SK-N-SH treated with all-trans-retinoic acid at 6 μM for 48 hours (cell line): Measurements from ENCODE around the gene PAPPA.

Experiments
- ATAC-seq: fragments of 200-7000 bp; cut with Tn5 transposase; 3 replicates; pipeline ENCODE4 v1.9.1; 2020; ENCODE audit warnings: mild to moderate bottlenecking, moderate library complexity
- BACH2 ChIP-seq: fragments of 250-450 bp; sonication (Bioruptor Pico); IDR thresholded peaks from 2 replicates; pipeline ENCODE4 v1.9.0; 2021; ENCODE audit warnings: mild to moderate bottlenecking, borderline replicate concordance
- ESRRG ChIP-seq: fragments of 250-450 bp; sonication (Bioruptor Pico); IDR thresholded peaks from 2 replicates; pipeline ENCODE4 v1.6.1; 2021; ENCODE audit warnings: mild to moderate bottlenecking
- GLIS3 ChIP-seq: fragments of 250-450 bp; sonication (Bioruptor Pico); IDR thresholded peaks from 2 replicates; pipeline ENCODE4 v1.5.0; 2020; ENCODE audit warnings: mild to moderate bottlenecking, moderate library complexity
- ISL1 ChIP-seq: fragments of 250-450 bp; sonication (Bioruptor Pico); IDR thresholded peaks from 2 replicates; pipeline ENCODE4 v2.1.2; 2022; ENCODE audit warnings: mild to moderate bottlenecking, moderate library complexity
- OSR1 ChIP-seq: fragments of 250-450 bp; sonication (Bioruptor Pico); IDR thresholded peaks from 2 replicates; pipeline ENCODE4 v1.8.0; 2022; ENCODE audit warnings: moderate library complexity, mild to moderate bottlenecking, inconsistent platforms
- RARB ChIP-seq: fragments of 250-450 bp; sonication (Bioruptor Pico); IDR thresholded peaks from 2 replicates; pipeline ENCODE4 v1.8.0; 2021; ENCODE audit warnings: mild to moderate bottlenecking, moderate library complexity
- SNAI2 ChIP-seq: fragments of 250-450 bp; sonication (Bioruptor Pico); IDR thresholded peaks from 2 replicates; pipeline ENCODE4 v1.5.0; 2020; ENCODE audit warnings: mild to moderate bottlenecking, moderate library complexity
- TOX ChIP-seq: fragments of 250-450 bp; sonication (Bioruptor Pico); IDR thresholded peaks from 2 replicates; pipeline ENCODE4 v1.8.0; 2021; ENCODE audit warnings: mild to moderate bottlenecking, moderate library complexity, borderline replicate concordance
- ZNF565 ChIP-seq: fragments of 450-650 bp; formaldehyde crosslinking; conservative IDR thresholded peaks from 2 replicates; pipeline ENCODE4 v1.5.0; 2020; ENCODE audit warnings: low read depth, mild to moderate bottlenecking, moderate library complexity
- ZNF70 ChIP-seq: fragments of 450-650 bp; formaldehyde crosslinking; IDR thresholded peaks from 2 replicates; pipeline ENCODE4 v1.5.0; 2020; ENCODE audit warnings: mild to moderate bottlenecking, moderate library complexity
- ZNF8 ChIP-seq: fragments of 450-650 bp; formaldehyde crosslinking; IDR thresholded peaks from 2 replicates; pipeline ENCODE4 v1.5.0; 2020; ENCODE audit warnings: mild to moderate bottlenecking, moderate library complexity
- TF ChIP-seq, protein P1 (sequence below): fragments of 250-450 bp; sonication (Bioruptor Pico); IDR thresholded peaks from 2 replicates; pipeline ENCODE4 v1.5.0; 2020; ENCODE audit warnings: mild to moderate bottlenecking, moderate library complexity
- TF ChIP-seq, protein P2 (sequence below): fragments of 250-450 bp; sonication (Bioruptor Pico); IDR thresholded peaks from 2 replicates; pipeline ENCODE4 v1.5.1; 2020; ENCODE audit warnings: low read depth, mild to moderate bottlenecking, moderate library complexity
- TF ChIP-seq, protein P3 (sequence below): fragments of 250-450 bp; sonication (Bioruptor Pico); IDR thresholded peaks from 2 replicates; pipeline ENCODE4 v1.5.1; 2021; ENCODE audit warnings: mild to moderate bottlenecking, moderate library complexity

The PAPPA gene

DNA sequence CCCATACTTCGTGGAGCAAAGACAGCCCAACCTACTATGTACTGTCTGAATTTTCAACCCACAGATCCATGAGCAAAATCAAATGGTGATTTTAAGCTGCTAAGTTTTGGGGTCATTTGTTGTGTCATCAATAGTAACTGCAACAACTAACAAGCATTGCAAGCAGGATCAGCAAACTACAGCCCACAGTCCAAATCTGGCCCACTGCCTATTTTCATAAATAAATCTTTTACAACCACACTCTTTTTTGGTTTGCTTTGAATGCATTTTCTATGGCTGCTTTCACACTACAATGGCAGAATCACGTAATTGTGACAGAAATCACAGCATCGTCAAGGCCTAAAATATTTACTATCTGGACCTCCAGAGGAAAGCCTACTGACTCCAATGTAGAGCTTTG is 296.4 kb downstream of the PAPPA start:
- no peak for TF ChIP-seq ISL1
- no peak for TF ChIP-seq ZNF70 (CRISPR knock-in tag)
- TF ChIP-seq, protein P1, sequence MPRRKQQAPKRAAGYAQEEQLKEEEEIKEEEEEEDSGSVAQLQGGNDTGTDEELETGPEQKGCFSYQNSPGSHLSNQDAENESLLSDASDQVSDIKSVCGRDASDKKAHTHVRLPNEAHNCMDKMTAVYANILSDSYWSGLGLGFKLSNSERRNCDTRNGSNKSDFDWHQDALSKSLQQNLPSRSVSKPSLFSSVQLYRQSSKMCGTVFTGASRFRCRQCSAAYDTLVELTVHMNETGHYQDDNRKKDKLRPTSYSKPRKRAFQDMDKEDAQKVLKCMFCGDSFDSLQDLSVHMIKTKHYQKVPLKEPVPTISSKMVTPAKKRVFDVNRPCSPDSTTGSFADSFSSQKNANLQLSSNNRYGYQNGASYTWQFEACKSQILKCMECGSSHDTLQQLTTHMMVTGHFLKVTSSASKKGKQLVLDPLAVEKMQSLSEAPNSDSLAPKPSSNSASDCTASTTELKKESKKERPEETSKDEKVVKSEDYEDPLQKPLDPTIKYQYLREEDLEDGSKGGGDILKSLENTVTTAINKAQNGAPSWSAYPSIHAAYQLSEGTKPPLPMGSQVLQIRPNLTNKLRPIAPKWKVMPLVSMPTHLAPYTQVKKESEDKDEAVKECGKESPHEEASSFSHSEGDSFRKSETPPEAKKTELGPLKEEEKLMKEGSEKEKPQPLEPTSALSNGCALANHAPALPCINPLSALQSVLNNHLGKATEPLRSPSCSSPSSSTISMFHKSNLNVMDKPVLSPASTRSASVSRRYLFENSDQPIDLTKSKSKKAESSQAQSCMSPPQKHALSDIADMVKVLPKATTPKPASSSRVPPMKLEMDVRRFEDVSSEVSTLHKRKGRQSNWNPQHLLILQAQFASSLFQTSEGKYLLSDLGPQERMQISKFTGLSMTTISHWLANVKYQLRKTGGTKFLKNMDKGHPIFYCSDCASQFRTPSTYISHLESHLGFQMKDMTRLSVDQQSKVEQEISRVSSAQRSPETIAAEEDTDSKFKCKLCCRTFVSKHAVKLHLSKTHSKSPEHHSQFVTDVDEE (CRISPR knock-in tag): no peak
- no peak for TF ChIP-seq ZNF565 (CRISPR knock-in tag)
- no peak for TF ChIP-seq SNAI2 (CRISPR knock-in tag)
- no peak for ATAC-seq

DNA sequence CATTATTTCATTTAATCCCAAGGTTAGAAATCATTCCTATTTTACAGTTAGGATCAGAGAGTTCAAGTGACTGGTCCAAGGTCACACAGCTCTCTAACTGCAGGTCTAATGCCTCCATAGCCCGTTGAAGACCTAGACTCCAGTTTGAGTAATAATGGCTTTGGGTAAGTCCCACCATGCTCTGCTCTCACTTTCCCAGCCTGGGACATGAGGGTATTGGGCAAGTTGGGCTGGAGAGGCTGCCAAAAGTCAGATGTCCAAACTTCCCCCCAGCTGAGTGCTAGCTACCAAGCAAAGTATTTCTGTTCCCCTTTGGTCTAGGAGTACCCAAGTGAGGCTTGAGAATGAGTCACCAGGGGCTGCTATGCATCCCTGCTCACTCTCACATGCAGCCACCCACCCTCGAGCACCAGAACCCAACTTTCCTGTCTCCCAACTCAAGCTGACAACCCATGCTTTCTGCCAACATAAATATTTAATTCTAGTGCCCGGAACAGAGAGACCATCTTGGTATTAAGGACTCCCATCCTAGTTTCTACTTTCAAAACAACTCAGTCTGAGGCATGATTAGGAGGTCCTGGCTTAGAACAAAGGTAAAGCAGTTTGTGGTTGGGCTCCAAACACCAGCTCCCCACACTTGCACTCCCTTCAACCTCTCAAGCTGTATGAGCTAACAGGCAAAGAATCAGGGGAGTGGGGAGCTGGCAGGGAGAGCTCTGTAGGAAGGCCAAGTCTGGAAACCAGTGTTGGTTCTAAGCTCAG is 297.0 kb downstream of the PAPPA start:
- TF ChIP-seq OSR1 (CRISPR knock-in tag): no peak
- no peak for TF ChIP-seq RARB
- no peak for TF ChIP-seq GLIS3 (CRISPR knock-in tag)
- TF ChIP-seq, protein P2, sequence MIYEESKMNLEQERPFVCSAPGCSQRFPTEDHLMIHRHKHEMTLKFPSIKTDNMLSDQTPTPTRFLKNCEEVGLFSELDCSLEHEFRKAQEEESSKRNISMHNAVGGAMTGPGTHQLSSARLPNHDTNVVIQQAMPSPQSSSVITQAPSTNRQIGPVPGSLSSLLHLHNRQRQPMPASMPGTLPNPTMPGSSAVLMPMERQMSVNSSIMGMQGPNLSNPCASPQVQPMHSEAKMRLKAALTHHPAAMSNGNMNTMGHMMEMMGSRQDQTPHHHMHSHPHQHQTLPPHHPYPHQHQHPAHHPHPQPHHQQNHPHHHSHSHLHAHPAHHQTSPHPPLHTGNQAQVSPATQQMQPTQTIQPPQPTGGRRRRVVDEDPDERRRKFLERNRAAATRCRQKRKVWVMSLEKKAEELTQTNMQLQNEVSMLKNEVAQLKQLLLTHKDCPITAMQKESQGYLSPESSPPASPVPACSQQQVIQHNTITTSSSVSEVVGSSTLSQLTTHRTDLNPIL (CRISPR knock-in tag): no peak
- no peak for TF ChIP-seq ZNF565 (CRISPR knock-in tag)
- TF ChIP-seq ZNF8 (CRISPR knock-in tag): no peak
- no peak for TF ChIP-seq BACH2
- TF ChIP-seq SNAI2 (CRISPR knock-in tag): no peak
- TF ChIP-seq, protein P1 (CRISPR knock-in tag): no peak
- ATAC-seq: peak; percentile 67

DNA sequence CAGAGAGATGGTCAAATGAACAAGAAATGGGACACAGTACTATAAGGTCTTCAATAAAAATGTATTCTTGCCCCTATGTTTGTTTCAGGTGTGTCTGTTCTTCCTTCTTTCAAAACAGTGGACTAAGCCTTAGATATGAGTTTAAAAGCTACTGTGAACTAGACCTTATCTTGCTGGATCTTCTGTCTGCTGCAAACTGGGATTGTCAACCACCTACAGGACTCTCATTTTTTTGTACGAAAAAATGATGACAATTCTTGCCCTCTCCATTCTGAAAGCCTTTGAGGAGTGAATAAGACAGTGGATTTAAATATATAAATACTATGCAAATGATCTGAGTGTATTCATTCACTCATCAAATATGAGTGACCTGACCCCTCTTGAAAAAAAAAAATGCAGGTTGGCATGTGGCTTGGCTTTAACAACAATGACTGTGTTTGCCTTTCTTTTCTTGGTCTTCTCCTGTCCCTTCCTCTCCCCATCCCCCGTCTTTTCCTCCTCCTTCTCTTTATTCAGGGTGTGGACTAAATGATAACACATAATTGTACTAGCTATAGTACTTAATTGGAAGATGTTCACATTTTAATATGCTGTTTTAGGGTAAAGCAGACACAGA is 298.0 kb downstream of the PAPPA start:
- no peak for ATAC-seq
- no peak for TF ChIP-seq RARB
- TF ChIP-seq ISL1: no peak
- TF ChIP-seq ZNF8 (CRISPR knock-in tag): no peak
- TF ChIP-seq, protein P3, sequence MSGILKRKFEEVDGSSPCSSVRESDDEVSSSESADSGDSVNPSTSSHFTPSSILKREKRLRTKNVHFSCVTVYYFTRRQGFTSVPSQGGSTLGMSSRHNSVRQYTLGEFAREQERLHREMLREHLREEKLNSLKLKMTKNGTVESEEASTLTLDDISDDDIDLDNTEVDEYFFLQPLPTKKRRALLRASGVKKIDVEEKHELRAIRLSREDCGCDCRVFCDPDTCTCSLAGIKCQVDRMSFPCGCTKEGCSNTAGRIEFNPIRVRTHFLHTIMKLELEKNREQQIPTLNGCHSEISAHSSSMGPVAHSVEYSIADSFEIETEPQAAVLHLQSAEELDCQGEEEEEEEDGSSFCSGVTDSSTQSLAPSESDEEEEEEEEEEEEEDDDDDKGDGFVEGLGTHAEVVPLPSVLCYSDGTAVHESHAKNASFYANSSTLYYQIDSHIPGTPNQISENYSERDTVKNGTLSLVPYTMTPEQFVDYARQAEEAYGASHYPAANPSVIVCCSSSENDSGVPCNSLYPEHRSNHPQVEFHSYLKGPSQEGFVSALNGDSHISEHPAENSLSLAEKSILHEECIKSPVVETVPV (CRISPR knock-in tag): no peak
- TF ChIP-seq ESRRG (CRISPR knock-in tag): no peak
- no peak for TF ChIP-seq TOX
